Fibroblast of skin of back (primary cell): ENCODE measurements around the gene NEK9.

Experiments used
- DNase-seq: peaks from one replicate; pipeline ENCODE4 v3.0.0-alpha.2; 2013

NEK9 gene

GRCh38 chr14:75063491-75064204 lies 63.2 kb downstream of the NEK9 start, which contains the start of gene ACYP1:
TSS of gene ACYP1 (minus strand) at chr14:75064024. CDS start at chr14:75063553, 471 bp downstream.
- DNase-seq: peak; percentile 88

GRCh38 chr14:75063013-75063412 lies 63.8 kb downstream of the NEK9 start:
- DNase-seq: no peak

GRCh38 chr14:75060420-75060819 lies 66.4 kb downstream of the NEK9 start:
- DNase-seq: no peak

GRCh38 chr14:75059642-75060041 lies 67.2 kb downstream of the NEK9 start:
- DNase-seq: peak; percentile 80

GRCh38 chr14:75054421-75054820 lies 72.4 kb downstream of the NEK9 start:
- no peak for DNase-seq

GRCh38 chr14:75053396-75054291 lies 73.2 kb downstream of the NEK9 start:
- DNase-seq: no peak

GRCh38 chr14:75051556-75051899 lies 75.3 kb downstream of the NEK9 start:
- no peak for DNase-seq

GRCh38 chr14:75050852-75051555 lies 75.8 kb downstream of the NEK9 start, which contains the start of gene MLH3:
TSS of gene MLH3 (minus strand) at chr14:75051467. CDS start at chr14:75049655, 1,812 bp downstream.
- peak; percentile 79 for DNase-seq

GRCh38 chr14:75049731-75050201 lies 77.1 kb downstream of the NEK9 start:
- no peak for DNase-seq

- no peak for DNase-seq
These were observed 77.7 kb downstream of the NEK9 start for GRCh38 chr14:75049136-75049535.

- DNase-seq: no peak
These were observed 78.7 kb downstream of the NEK9 start for GRCh38 chr14:75048101-75048500.

GRCh38 chr14:75047506-75047905 lies 79.3 kb downstream of the NEK9 start:
- DNase-seq: no peak

GRCh38 chr14:75046899-75047298 lies 79.9 kb downstream of the NEK9 start:
- DNase-seq: peak; percentile 38

- no peak for DNase-seq
These were observed 80.6 kb downstream of the NEK9 start for GRCh38 chr14:75046275-75046674.

- DNase-seq: no peak
These were observed 82.1 kb downstream of the NEK9 start for GRCh38 chr14:75044752-75045151.

- DNase-seq: peak; percentile 57
These were observed 82.5 kb downstream of the NEK9 start for GRCh38 chr14:75044322-75044721.

- DNase-seq: no peak
These were observed 84.8 kb downstream of the NEK9 start for GRCh38 chr14:75042035-75042434.

GRCh38 chr14:75041613-75042012 lies 85.2 kb downstream of the NEK9 start:
- no peak for DNase-seq

- no peak for DNase-seq
These were observed 85.9 kb downstream of the NEK9 start for GRCh38 chr14:75040959-75041358.

GRCh38 chr14:75040507-75040906 lies 86.3 kb downstream of the NEK9 start:
- DNase-seq: no peak

- DNase-seq: no peak
These were observed 93.9 kb downstream of the NEK9 start for GRCh38 chr14:75032939-75033338.

- no peak for DNase-seq
These were observed 96.7 kb downstream of the NEK9 start for GRCh38 chr14:75030147-75030546.
